Muscle layer of colon (tissue), 2 donors: ENCODE data around the gene VILL.

Source experiments
- H3K27ac ChIP-seq: one replicate; pipeline ENCODE4 v1.7.0; 2013; ENCODE audit warnings: low read depth, mild to moderate bottlenecking, low read length, moderate library complexity
- H3K27me3 ChIP-seq, 2 donors: one replicate each; pipeline ENCODE4 v1.7.0; 2013; ENCODE audit warnings: low read length in 2 of 2, mild to moderate bottlenecking in 2 of 2; ENCODE audit not compliant: insufficient read depth in 2 of 2, control insufficient read depth in 1 of 2
- H3K36me3 ChIP-seq: one replicate; pipeline ENCODE4 v1.7.0; 2013; ENCODE audit warnings: mild to moderate bottlenecking, low read length; ENCODE audit not compliant: insufficient read depth
- H3K4me1 ChIP-seq: one replicate; pipeline ENCODE4 v1.7.0; 2013; ENCODE audit warnings: mild to moderate bottlenecking, low read length; ENCODE audit not compliant: insufficient read depth
- H3K4me3 ChIP-seq, 2 donors: one replicate each; pipeline ENCODE4 v1.7.0; 2013; ENCODE audit warnings: low read length in 2 of 2, low read depth in 1 of 2, mild to moderate bottlenecking in 1 of 2, moderate library complexity in 1 of 2
- H3K9ac ChIP-seq: one replicate; pipeline ENCODE4 v1.7.0; 2013; ENCODE audit warnings: low read length
- H3K9me3 ChIP-seq: one replicate; pipeline ENCODE4 v1.7.0; 2013; ENCODE audit warnings: mild to moderate bottlenecking, low read length
- donor health status: abdominal sarcoma.
- donor health status: Adenocarcinoma of cecum.

VILL gene

GRCh38 chr3:37997342-37997741, 6.8 kb downstream of the VILL start:
- no peaks in the 10 kb centered on the region for H3K9me3 ChIP-seq
- peaks cover 16% of the 10 kb centered on the region for H3K4me1 ChIP-seq
- no peak overlapping the region for H3K27ac ChIP-seq
- no peaks in the 10 kb centered on the region for H3K27me3 ChIP-seq
- H3K4me3 ChIP-seq = no peak overlapping the region
- H3K36me3 ChIP-seq = peaks cover 7% of the 10 kb centered on the region
- no peak overlapping the region for H3K9ac ChIP-seq

- Histone ChIP-seq H3K9me3 (no peaks in the 10 kb centered on the region), H3K9ac (peak overlapping the region; percentile 47), H3K36me3 (peaks cover 7% of the 10 kb centered on the region), H3K27ac (peak overlapping the region; percentile 71), H3K4me3 (peak overlapping the region in 1 of 2 donors; percentile 69), H3K27me3 (no peaks in the 10 kb centered on the region), H3K4me1 (peaks cover 16% of the 10 kb centered on the region)
Observed at GRCh38 chr3:37997791-37998370, 7.3 kb downstream of the VILL start.

GRCh38 chr3:37999836-38000235, 9.2 kb downstream of the VILL start:
- no peak overlapping the region for H3K27ac ChIP-seq
- H3K9ac ChIP-seq = no peak overlapping the region
- peaks cover 10% of the 10 kb centered on the region for H3K4me1 ChIP-seq
- H3K36me3 ChIP-seq = peaks cover 7% of the 10 kb centered on the region
- no peaks in the 10 kb centered on the region for H3K9me3 ChIP-seq
- H3K4me3 ChIP-seq = no peak overlapping the region
- H3K27me3 ChIP-seq = no peaks in the 10 kb centered on the region

GRCh38 chr3:38000242-38000916, 9.8 kb downstream of the VILL start:
- H3K27me3 ChIP-seq = no peaks in the 10 kb centered on the region
- no peaks in the 10 kb centered on the region for H3K9me3 ChIP-seq
- peaks cover 7% of the 10 kb centered on the region for H3K36me3 ChIP-seq
- no peak overlapping the region for H3K27ac ChIP-seq
- H3K4me3 ChIP-seq = no peak overlapping the region
- H3K4me1 ChIP-seq = peaks cover 10% of the 10 kb centered on the region
- H3K9ac ChIP-seq = no peak overlapping the region

GRCh38 chr3:38000965-38001455, 10.4 kb downstream of the VILL start:
- H3K9ac ChIP-seq = no peak overlapping the region
- H3K9me3 ChIP-seq = no peaks in the 10 kb centered on the region
- H3K27me3 ChIP-seq = no peaks in the 10 kb centered on the region
- H3K36me3 ChIP-seq = peaks cover 8% of the 10 kb centered on the region
- H3K4me1 ChIP-seq = peaks cover 10% of the 10 kb centered on the region
- no peak overlapping the region for H3K27ac ChIP-seq
- H3K4me3 ChIP-seq = no peak overlapping the region

GRCh38 chr3:38001456-38002081, 11.0 kb downstream of the VILL start:
- Histone ChIP-seq H3K36me3 (peaks cover 14% of the 10 kb centered on the region), H3K4me1 (peaks cover 10% of the 10 kb centered on the region), H3K9ac (no peak overlapping the region), H3K9me3 (no peaks in the 10 kb centered on the region), H3K4me3 (no peak overlapping the region), H3K27me3 (no peaks in the 10 kb centered on the region), H3K27ac (no peak overlapping the region)

GRCh38 chr3:38002291-38002876, 11.8 kb downstream of the VILL start:
- Histone ChIP-seq H3K36me3 (peaks cover 21% of the 10 kb centered on the region), H3K9ac (no peak overlapping the region), H3K9me3 (no peaks in the 10 kb centered on the region), H3K4me3 (no peak overlapping the region), H3K4me1 (peaks cover 10% of the 10 kb centered on the region), H3K27ac (no peak overlapping the region), H3K27me3 (no peaks in the 10 kb centered on the region)

- no peak overlapping the region for H3K9ac ChIP-seq
- no peak overlapping the region for H3K27ac ChIP-seq
- peaks cover 27% of the 10 kb centered on the region for H3K36me3 ChIP-seq
- H3K27me3 ChIP-seq = no peaks in the 10 kb centered on the region
- H3K4me3 ChIP-seq = no peak overlapping the region
- peaks cover 7% of the 10 kb centered on the region for H3K4me1 ChIP-seq
- H3K9me3 ChIP-seq = no peaks in the 10 kb centered on the region
Observed at GRCh38 chr3:38002940-38003339, 12.4 kb downstream of the VILL start.

- no peaks in the 10 kb centered on the region for H3K27me3 ChIP-seq
- H3K9ac ChIP-seq = no peak overlapping the region
- peaks cover 3% of the 10 kb centered on the region for H3K4me1 ChIP-seq
- no peaks in the 10 kb centered on the region for H3K9me3 ChIP-seq
- no peak overlapping the region for H3K27ac ChIP-seq
- H3K36me3 ChIP-seq = peaks cover 29% of the 10 kb centered on the region
- H3K4me3 ChIP-seq = no peak overlapping the region
Observed at GRCh38 chr3:38003371-38003816, 12.8 kb downstream of the VILL start.

GRCh38 chr3:38003817-38004414, 13.3 kb downstream of the VILL start:
- H3K36me3 ChIP-seq = peaks cover 30% of the 10 kb centered on the region
- no peak overlapping the region for H3K9ac ChIP-seq
- no peaks in the 10 kb centered on the region for H3K9me3 ChIP-seq
- no peak overlapping the region for H3K27ac ChIP-seq
- no peaks in the 10 kb centered on the region for H3K27me3 ChIP-seq
- no peak overlapping the region for H3K4me3 ChIP-seq
- H3K4me1 ChIP-seq = no peaks in the 10 kb centered on the region

GRCh38 chr3:38004415-38005075, 14.0 kb downstream of the VILL start:
- Histone ChIP-seq H3K9me3 (no peaks in the 10 kb centered on the region), H3K9ac (no peak overlapping the region), H3K27ac (no peak overlapping the region), H3K4me3 (no peak overlapping the region), H3K36me3 (peaks cover 34% of the 10 kb centered on the region), H3K27me3 (no peaks in the 10 kb centered on the region), H3K4me1 (no peaks in the 10 kb centered on the region)
